Parathyroid adenoma (tissue), 2 donors: Measurements from ENCODE around the gene PCSK6.

Experiments
- H2AFZ ChIP-seq: fragments of 300-600 bp; sonication (generic); one replicate; pipeline ENCODE4 v1.7.0; 2017; ENCODE audit warnings: antibody characterized with exemption, mild to moderate bottlenecking
- H3K27ac ChIP-seq: fragments of 300-600 bp; sonication (generic); one replicate; pipeline ENCODE4 v1.7.0; 2017
- H3K27me3 ChIP-seq: fragments of 300-600 bp; sonication (generic); one replicate; pipeline ENCODE4 v1.7.0; 2017; ENCODE audit warnings: low read length; ENCODE audit not compliant: control insufficient read depth, insufficient read depth
- H3K36me3 ChIP-seq: fragments of 300-600 bp; sonication (generic); one replicate; pipeline ENCODE4 v1.7.0; 2017; ENCODE audit warnings: low read length; ENCODE audit not compliant: control insufficient read depth, insufficient read depth
- H3K4me1 ChIP-seq: fragments of 300-600 bp; sonication (generic); one replicate; pipeline ENCODE4 v1.7.0; 2017; ENCODE audit warnings: control low read depth
- H3K4me2 ChIP-seq: fragments of 300-600 bp; sonication (generic); one replicate; pipeline ENCODE4 v1.7.0; 2017; ENCODE audit warnings: low read length
- H3K4me3 ChIP-seq: fragments of 300-600 bp; sonication (generic); one replicate; pipeline ENCODE4 v1.7.0; 2017; ENCODE audit warnings: low read depth, low read length
- H3K79me2 ChIP-seq: fragments of 300-600 bp; sonication (generic); one replicate; pipeline ENCODE4 v1.7.0; 2017; ENCODE audit warnings: control low read depth
- H3K9ac ChIP-seq: fragments of 300-600 bp; sonication (generic); one replicate; pipeline ENCODE4 v1.7.0; 2017; ENCODE audit warnings: mild to moderate bottlenecking
- H3K9me3 ChIP-seq: fragments of 300-600 bp; sonication (generic); one replicate; pipeline ENCODE4 v1.7.0; 2017; ENCODE audit warnings: low read length; ENCODE audit not compliant: control insufficient read depth
- CTCF ChIP-seq: fragments of 300-600 bp; sonication (generic); IDR thresholded peaks from one replicate; pipeline ENCODE4 v1.7.0; 2017; ENCODE audit warnings: antibody characterized with exemption, mild to moderate bottlenecking
- donor health status: primary hyperparathyroidism.

Gene PCSK6

DNA sequence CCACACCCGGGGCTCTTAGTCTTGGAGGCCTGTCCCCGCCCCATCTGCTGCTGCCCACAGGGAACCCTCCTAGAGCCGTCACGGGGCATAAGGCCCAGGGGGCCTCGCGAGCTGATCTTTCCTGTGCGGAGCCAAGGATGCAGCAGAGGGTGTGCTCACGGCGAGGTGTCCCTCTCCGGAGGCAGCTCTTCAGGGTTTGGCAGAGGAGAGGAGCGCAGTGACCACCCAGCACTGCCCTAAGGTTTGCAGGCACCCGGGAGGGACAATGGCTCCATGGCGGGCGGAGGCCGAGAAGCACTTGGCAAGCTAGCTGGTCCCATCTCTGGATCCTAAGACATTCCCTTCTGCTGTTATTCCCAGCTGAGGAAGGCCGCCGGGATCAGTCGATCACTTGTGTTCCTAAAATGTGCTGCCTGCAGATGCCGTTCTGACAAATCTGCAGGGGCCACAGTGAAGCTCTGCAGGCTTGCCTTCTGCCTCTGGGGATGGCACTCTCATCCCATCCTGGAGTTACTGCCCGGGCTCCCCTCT, 47.4 kb upstream of the PCSK6 start:
- Histone ChIP-seq H3K27ac (no peak overlapping the region), H3K27me3 (no peaks in the 10 kb centered on the region), H2AFZ (no peak overlapping the region), H3K36me3 (no peaks in the 10 kb centered on the region), H3K9me3 (no peaks in the 10 kb centered on the region), H3K9ac (no peak overlapping the region), H3K4me3 (no peak overlapping the region), H3K4me1 (no peaks in the 10 kb centered on the region), H3K4me2 (no peak overlapping the region), H3K79me2 (no peaks in the 10 kb centered on the region)
- TF ChIP-seq CTCF, result no peak

- Histone ChIP-seq H3K27me3 (no peaks in the 10 kb centered on the region), H3K27ac (no peak overlapping the region), H2AFZ (no peak overlapping the region), H3K9ac (no peak overlapping the region), H3K4me2 (no peak overlapping the region), H3K79me2 (no peaks in the 10 kb centered on the region), H3K9me3 (no peaks in the 10 kb centered on the region), H3K4me3 (no peak overlapping the region), H3K36me3 (no peaks in the 10 kb centered on the region), H3K4me1 (no peaks in the 10 kb centered on the region)
- no peak for TF ChIP-seq CTCF
Measured at GRCh38 chr15:101536166-101536874, 46.8 kb upstream of the PCSK6 start.

DNA sequence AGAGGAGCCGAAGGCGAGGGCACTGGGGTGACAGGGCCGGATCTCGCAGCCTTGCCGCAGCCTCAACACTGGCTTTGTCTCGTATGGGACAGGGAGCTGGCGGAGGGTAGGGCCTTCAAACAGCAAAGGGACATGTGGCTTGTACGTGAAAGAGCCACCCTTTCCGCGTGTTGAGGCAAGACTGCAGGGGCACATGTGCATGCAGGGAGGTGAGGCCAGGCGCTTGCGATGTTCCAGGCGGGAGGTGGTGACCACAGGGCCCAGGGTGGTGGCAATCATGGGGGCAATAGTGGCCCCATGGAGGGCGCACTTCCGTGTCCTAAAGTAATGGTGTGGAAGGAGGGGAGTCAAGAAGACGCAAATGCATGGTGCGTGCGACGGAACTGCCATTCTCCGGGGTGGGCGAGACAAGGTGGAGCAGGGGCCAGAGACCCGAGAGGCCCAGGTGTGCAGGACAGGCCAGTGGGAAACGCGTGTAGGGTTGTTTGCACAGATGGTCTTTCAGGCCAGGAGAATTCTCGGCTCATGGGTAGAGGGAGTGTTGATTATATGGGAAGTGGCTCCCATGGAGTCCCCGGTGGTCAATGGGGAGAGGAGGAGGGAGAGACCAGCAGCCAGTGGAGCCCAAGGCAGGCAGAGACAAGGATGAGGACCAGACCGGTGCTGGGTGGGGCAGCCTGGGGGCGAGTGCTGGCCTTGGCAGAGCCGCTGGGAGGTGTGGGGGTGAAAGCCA, 45.8 kb upstream of the PCSK6 start:
- Histone ChIP-seq H3K27me3 (no peaks in the 10 kb centered on the region), H3K27ac (no peak overlapping the region), H3K4me2 (no peak overlapping the region), H3K9me3 (no peaks in the 10 kb centered on the region), H3K79me2 (no peaks in the 10 kb centered on the region), H3K4me3 (no peak overlapping the region), H2AFZ (no peak overlapping the region), H3K4me1 (no peaks in the 10 kb centered on the region), H3K36me3 (no peaks in the 10 kb centered on the region), H3K9ac (no peak overlapping the region)
- TF ChIP-seq CTCF, result no peak

- Histone ChIP-seq H3K4me2 (no peak overlapping the region), H2AFZ (no peak overlapping the region), H3K9me3 (no peaks in the 10 kb centered on the region), H3K4me3 (no peak overlapping the region), H3K9ac (no peak overlapping the region), H3K27ac (no peak overlapping the region), H3K4me1 (no peaks in the 10 kb centered on the region), H3K36me3 (no peaks in the 10 kb centered on the region), H3K79me2 (no peaks in the 10 kb centered on the region), H3K27me3 (no peaks in the 10 kb centered on the region)
- TF ChIP-seq CTCF, result no peak
Measured at GRCh38 chr15:101534376-101534970, 45.0 kb upstream of the PCSK6 start.
